PC-9 (cell line): ENCODE measurements around the gene SRPK2. TPM values are rescaled to one million over a fixed set of nuclear protein-coding genes. Genes with fewer than 3 reads are reported as not detected.

ENCODE experiments used
- BruUV-seq: library from RNA; stranded (reverse); fragments of 400-500 nt; replicated peaks from 2 replicates; lab custom pipeline; 2021; lab: Mats Ljungman, UMichigan
- CTCF ChIA-PET: fragments of 300-600 bp; sonication (Branson Sonifier 250); formaldehyde crosslinking; loops from one replicate; lab custom pipeline; 2022; ENCODE audit warnings: antibody characterized with exemption; lab: Charles Lee
- POLR2A ChIA-PET: fragments of 300-600 bp; sonication (Branson Sonifier 250); formaldehyde crosslinking; loops from one replicate; lab custom pipeline; 2022; ENCODE audit warnings: antibody characterized with exemption; ENCODE audit not compliant: unreplicated experiment; lab: Charles Lee
- DNase-seq, 2 experiments: peaks; one replicate each; pipeline versions ENCODE4 v3.0.0 to v3.0.0-alpha.2; 2015 to 2022; ENCODE audit warnings: mixed read lengths in 1 of 2
- H2AFZ ChIP-seq: fragments of 200-600 bp; sonication (generic); 2 replicates; pipeline ENCODE4 v1.8.1; 2017; ENCODE audit warnings: antibody characterized with exemption
- H3F3A ChIP-seq: fragments of 200-600 bp; sonication (generic); 2 replicates; pipeline ENCODE4 v1.8.1; 2017; ENCODE audit warnings: antibody characterized with exemption, mild to moderate bottlenecking, low read depth; ENCODE audit not compliant: insufficient read depth
- H3K27ac ChIP-seq: fragments of 200-600 bp; sonication (generic); 2 replicates; pipeline ENCODE4 v1.6.1; 2016; ENCODE audit warnings: mixed run types
- H3K27me3 ChIP-seq: fragments of 200-600 bp; sonication (generic); 2 replicates; pipeline ENCODE4 v1.6.1; 2016; ENCODE audit warnings: low read depth, mixed run types; ENCODE audit not compliant: insufficient read depth
- H3K36me3 ChIP-seq: fragments of 200-600 bp; sonication (generic); 2 replicates; pipeline ENCODE4 v1.6.1; 2016; ENCODE audit warnings: low read depth, mixed run types
- H3K4me1 ChIP-seq: fragments of 200-600 bp; sonication (generic); replicated peaks from 2 replicates; pipeline ENCODE4 v1.6.1; 2016; ENCODE audit warnings: mixed run types; ENCODE audit not compliant: insufficient read depth
- H3K4me2 ChIP-seq: fragments of 200-600 bp; sonication (generic); 2 replicates; pipeline ENCODE4 v1.6.1; 2017; ENCODE audit warnings: mixed run types
- H3K4me3 ChIP-seq: fragments of 200-600 bp; sonication (generic); 2 replicates; pipeline ENCODE4 v1.6.1; 2016; ENCODE audit warnings: mixed run types
- H3K79me2 ChIP-seq: fragments of 200-600 bp; sonication (generic); 2 replicates; pipeline ENCODE4 v1.6.1; 2017; ENCODE audit warnings: low read depth, mixed run types
- H3K9me2 ChIP-seq: fragments of 200-600 bp; sonication (generic); 2 replicates; pipeline ENCODE4 v1.8.1; 2017; ENCODE audit warnings: mild to moderate bottlenecking; ENCODE audit not compliant: insufficient read depth
- H3K9me3 ChIP-seq: fragments of 200-600 bp; sonication (generic); 2 replicates; pipeline ENCODE4 v1.8.1; 2016; ENCODE audit warnings: low read depth; ENCODE audit not compliant: insufficient read depth
- H4K20me1 ChIP-seq: fragments of 200-600 bp; sonication (generic); 2 replicates; pipeline ENCODE4 v1.8.1; 2017; ENCODE audit not compliant: insufficient read depth
- CTCF ChIP-seq: fragments of 200-600 bp; sonication (generic); conservative IDR thresholded peaks from 2 replicates; pipeline ENCODE4 v1.6.1; 2017; ENCODE audit warnings: mixed run types, antibody characterized with exemption, mild to moderate bottlenecking, moderate library complexity
- EZH2 ChIP-seq: fragments of 200-600 bp; sonication (generic); IDR thresholded peaks from 2 replicates; pipeline ENCODE4 v1.8.0; 2017; ENCODE audit warnings: antibody characterized with exemption, low read depth
- intact Hi-C: fragments of 100-400 bp; cut with micrococcal nuclease; formaldehyde crosslinking; loops from one replicate; pipeline ENCODE4 v1.10.0; 2022; ENCODE audit not compliant: unreplicated experiment
- total RNA-seq: library from RNA; stranded (reverse); gene quantifications from 2 replicates; pipeline ENCODE4 v1.2.3, GENCODE V29; 2021

SRPK2 gene
- total RNA-seq, 1 experiment from 2014 or later = 60.6 TPM

DNA sequence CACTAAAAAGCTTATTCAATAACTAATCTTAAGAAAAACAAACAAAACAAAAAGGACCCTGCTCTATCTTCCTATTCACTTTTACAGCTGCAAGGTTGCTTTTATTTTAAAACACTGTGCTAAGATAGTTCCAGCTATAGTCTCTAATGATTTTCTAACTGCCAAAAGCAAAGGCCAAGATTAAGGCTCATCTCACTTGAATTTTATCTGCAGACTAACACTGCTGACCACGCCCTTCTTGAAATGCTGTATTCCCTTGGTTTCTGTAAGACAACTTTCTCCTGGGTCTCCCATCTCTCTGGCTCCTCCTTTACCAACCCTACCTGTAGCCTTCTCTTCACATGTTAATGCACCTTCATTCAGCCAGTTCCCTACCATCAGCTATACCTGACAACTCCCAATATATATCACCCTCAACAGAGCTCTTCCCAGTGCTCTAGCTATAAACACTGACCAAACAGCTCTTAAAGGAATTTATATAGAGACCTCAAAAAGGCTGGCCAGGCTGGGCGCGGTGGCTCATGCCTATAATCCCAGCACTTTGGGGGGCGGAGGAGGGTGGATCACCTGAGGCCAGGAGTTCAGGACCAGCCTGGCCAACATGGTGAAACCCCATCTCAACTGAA, 11.7 kb downstream of the SRPK2 start:
- POLR2A ChIA-PET = no interaction called here
- no peak overlapping the region for H2AFZ ChIP-seq

GRCh38 chr7:105369944-105370343, 18.8 kb downstream of the SRPK2 start:
- intact Hi-C loops = no loop called here
- TF ChIP-seq CTCF (no peak), EZH2 (no peak)
- Histone ChIP-seq H3F3A (no peaks in the 10 kb centered on the region), H3K79me2 (peaks cover 52% of the 10 kb centered on the region), H3K4me1 (no peaks in the 10 kb centered on the region), H3K27me3 (no peaks in the 10 kb centered on the region), H3K4me2 (no peak overlapping the region), H3K4me3 (no peak overlapping the region), H3K9me3 (no peaks in the 10 kb centered on the region), H3K36me3 (no peaks in the 10 kb centered on the region), H3K9me2 (no peaks in the 10 kb centered on the region), H4K20me1 (peaks cover 10% of the 10 kb centered on the region), H2AFZ (no peak overlapping the region), H3K27ac (no peak overlapping the region)
- CTCF ChIA-PET = no interaction called here
- DNase-seq = no peak
- POLR2A ChIA-PET = no interaction called here
- BruUV-seq = no TSS peak

More for the DNA sequence above, 11.7 kb downstream of the SRPK2 start:
- CTCF ChIA-PET = interaction anchor here (0.6 kb wide), 1 partner anchor 15 kb away, joined by 5 read pairs; no protein-coding TSS in a partner anchor
- Histone ChIP-seq H3K4me2 (no peak overlapping the region), H3K27ac (no peak overlapping the region), H3K4me3 (no peak overlapping the region), H4K20me1 (peaks cover 7% of the 10 kb centered on the region), H3K4me1 (no peaks in the 10 kb centered on the region), H3F3A (no peaks in the 10 kb centered on the region), H3K79me2 (peaks cover 52% of the 10 kb centered on the region), H3K27me3 (no peaks in the 10 kb centered on the region), H3K9me3 (no peaks in the 10 kb centered on the region), H3K36me3 (no peaks in the 10 kb centered on the region), H3K9me2 (no peaks in the 10 kb centered on the region)
- TF ChIP-seq CTCF (no peak), EZH2 (no peak)
- DNase-seq = no peak
- intact Hi-C loops = no loop called here
- no TSS peak for BruUV-seq

GRCh38 chr7:105367458-105367857, 21.3 kb downstream of the SRPK2 start:
- Histone ChIP-seq H2AFZ (no peak overlapping the region), H3K9me2 (no peaks in the 10 kb centered on the region), H3F3A (no peaks in the 10 kb centered on the region), H3K27me3 (no peaks in the 10 kb centered on the region), H3K4me3 (no peak overlapping the region), H3K36me3 (no peaks in the 10 kb centered on the region), H3K4me2 (no peak overlapping the region), H3K27ac (no peak overlapping the region), H3K9me3 (no peaks in the 10 kb centered on the region), H3K79me2 (peaks cover 42% of the 10 kb centered on the region), H4K20me1 (peaks cover 5% of the 10 kb centered on the region), H3K4me1 (no peaks in the 10 kb centered on the region)
- ChIA-PET CTCF (no interaction called here), POLR2A (interaction anchor here (0.6 kb wide), 1 partner anchor 20 kb away, joined by 4 read pairs; no protein-coding TSS in a partner anchor)
- BruUV-seq = no TSS peak
- TF ChIP-seq EZH2 (no peak), CTCF (no peak)
- intact Hi-C loops = no loop called here
- DNase-seq = no peak
